ENCODE data around the gene KIF3A.

The KIF3A gene

GRCh38 chr5:132686193-132686592, 51.2 kb downstream of the KIF3A start:
- DNase-seq (ENCODE audit: low read depth), result peak; percentile 19
- TF ChIP-seq CTCF (IDR thresholded peaks at IDR 0.05; ENCODE audit: insufficient read depth, low read depth, low read length, missing control alignments), result no peak
- no peak overlapping the region for H3K4me3 ChIP-seq (ENCODE audit: low read length)

GRCh38 chr5:132684922-132685720, 52.2 kb downstream of the KIF3A start:
- no peak for TF ChIP-seq CTCF (IDR thresholded peaks at IDR 0.05; ENCODE audit: insufficient read depth, low read depth, low read length, missing control alignments)
- H3K4me3 ChIP-seq (ENCODE audit: low read length), result no peak overlapping the region
- DNase-seq (ENCODE audit: low read depth), result no peak

GRCh38 chr5:132684491-132684890, 52.9 kb downstream of the KIF3A start:
- TF ChIP-seq CTCF (IDR thresholded peaks at IDR 0.05; ENCODE audit: insufficient read depth, low read depth, low read length, missing control alignments), result no peak
- no peak overlapping the region for H3K4me3 ChIP-seq (ENCODE audit: low read length)
- no peak for DNase-seq (ENCODE audit: low read depth)

GRCh38 chr5:132681983-132682382, 55.4 kb downstream of the KIF3A start:
- H3K4me3 ChIP-seq (ENCODE audit: low read length), result no peak overlapping the region
- no peak for TF ChIP-seq CTCF (IDR thresholded peaks at IDR 0.05; ENCODE audit: insufficient read depth, low read depth, low read length, missing control alignments)
- DNase-seq (ENCODE audit: low read depth), result peak; percentile 45

- no peak for TF ChIP-seq CTCF (IDR thresholded peaks at IDR 0.05; ENCODE audit: insufficient read depth, low read depth, low read length, missing control alignments)
- no peak overlapping the region for H3K4me3 ChIP-seq (ENCODE audit: low read length)
- no peak for DNase-seq (ENCODE audit: low read depth)
Observed at GRCh38 chr5:132681476-132681831, 55.9 kb downstream of the KIF3A start.

GRCh38 chr5:132680780-132681475, 56.4 kb downstream of the KIF3A start:
- no peak overlapping the region for H3K4me3 ChIP-seq (ENCODE audit: low read length)
- no peak for TF ChIP-seq CTCF (IDR thresholded peaks at IDR 0.05; ENCODE audit: insufficient read depth, low read depth, low read length, missing control alignments)
- DNase-seq (ENCODE audit: low read depth), result no peak
